Ammon's horn (tissue), 1 donor: ENCODE measurements around the gene SERPINH1.

Source experiments
- DNase-seq: peaks from one replicate; pipeline ENCODE4 v3.0.0-alpha.2; 2016; ENCODE audit warnings: low spot score

Gene SERPINH1

DNA sequence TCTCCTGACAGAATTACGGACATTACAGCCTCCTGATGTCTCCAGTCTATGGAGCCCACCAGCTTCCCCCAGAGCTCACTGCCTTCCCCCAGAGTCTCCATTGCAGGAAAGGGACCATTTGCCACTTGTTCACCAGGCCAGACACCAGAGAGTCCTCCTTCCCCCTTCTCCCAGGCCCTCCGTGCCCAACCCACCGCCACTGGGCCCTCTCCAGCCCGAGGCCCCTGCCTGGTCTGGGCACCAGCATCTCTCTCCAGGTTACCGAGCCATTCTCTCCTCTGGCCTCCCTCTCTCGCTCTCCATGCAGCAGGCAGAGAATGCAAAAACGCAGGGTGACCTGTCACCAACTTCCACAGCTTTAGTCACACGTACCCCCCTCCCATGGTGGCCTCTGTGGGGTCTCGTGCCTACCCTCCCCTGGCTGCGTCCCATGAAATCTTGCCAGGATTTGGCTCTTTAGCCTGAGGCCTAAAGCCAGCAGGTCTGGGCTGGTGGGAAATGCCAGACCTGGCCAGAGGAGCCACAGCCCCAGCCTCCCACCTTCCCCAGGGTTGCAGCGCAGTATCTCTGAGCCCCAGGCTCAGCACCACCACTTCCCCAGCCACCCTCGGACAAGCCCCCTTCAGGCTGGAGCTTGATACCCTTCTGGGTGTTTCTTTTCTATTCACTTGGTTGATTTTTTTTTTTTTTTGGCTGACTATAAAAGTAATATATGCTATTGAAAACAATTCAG is 6.8 kb upstream of the SERPINH1 start:
- DNase-seq = no peak

DNA sequence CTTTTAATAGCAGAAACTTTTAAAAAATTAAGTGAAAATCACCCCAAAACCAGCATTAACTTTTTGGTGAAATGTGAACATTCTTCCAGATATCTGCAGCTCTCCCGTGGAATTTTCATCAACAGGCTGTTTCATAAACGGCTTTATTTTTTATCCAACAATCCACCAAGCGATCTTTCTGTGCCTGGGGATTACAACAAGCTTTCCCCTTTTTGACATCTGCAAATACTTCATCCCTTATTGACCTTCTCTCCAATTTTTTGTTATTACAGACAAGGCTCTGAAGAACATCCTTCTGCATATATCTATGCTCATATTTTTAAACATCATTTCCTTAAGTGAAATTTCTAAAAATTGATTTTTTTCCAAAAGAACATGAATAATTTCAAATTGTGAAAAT is 5.8 kb upstream of the SERPINH1 start:
- no peak for DNase-seq

DNA sequence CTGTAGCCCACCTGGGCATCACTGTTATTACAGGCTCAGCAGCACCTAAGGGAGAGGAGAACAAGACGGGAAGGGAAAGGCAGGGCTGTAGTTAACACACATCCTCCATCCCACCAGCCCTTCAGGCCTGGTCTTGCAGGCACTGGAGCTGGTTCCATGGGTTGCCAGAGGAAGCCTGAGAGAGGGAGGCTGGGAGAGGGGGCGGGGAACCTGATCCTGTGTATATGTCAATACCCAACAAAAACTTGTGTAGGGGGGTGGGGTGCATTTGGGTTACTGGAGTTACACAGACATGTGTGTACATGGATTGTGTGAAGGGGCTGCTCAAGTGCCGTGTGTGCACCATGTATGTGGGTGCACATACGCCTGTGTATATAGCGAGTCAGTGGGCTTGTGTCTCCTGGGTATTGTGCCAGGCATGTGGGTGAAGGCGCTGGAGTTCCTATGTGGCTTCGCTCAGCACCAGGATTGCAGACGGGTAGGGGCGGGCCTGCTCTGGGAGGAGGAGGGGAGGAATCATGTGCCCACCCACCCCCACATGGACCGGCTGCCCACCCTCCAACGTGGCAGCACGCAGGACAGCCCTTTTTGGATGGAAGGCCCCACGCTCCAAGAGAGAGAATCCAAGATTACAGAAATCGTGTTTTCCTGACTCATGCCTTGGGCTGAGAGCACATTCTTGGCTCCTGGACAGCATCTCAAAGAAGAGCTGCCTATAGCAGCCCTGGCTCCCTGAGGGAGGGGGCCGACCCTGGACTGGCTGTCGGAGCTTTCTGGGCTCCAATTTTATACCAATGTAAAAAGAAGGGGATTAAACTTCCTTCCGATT is 4.2 kb upstream of the SERPINH1 start:
- no peak for DNase-seq

DNA sequence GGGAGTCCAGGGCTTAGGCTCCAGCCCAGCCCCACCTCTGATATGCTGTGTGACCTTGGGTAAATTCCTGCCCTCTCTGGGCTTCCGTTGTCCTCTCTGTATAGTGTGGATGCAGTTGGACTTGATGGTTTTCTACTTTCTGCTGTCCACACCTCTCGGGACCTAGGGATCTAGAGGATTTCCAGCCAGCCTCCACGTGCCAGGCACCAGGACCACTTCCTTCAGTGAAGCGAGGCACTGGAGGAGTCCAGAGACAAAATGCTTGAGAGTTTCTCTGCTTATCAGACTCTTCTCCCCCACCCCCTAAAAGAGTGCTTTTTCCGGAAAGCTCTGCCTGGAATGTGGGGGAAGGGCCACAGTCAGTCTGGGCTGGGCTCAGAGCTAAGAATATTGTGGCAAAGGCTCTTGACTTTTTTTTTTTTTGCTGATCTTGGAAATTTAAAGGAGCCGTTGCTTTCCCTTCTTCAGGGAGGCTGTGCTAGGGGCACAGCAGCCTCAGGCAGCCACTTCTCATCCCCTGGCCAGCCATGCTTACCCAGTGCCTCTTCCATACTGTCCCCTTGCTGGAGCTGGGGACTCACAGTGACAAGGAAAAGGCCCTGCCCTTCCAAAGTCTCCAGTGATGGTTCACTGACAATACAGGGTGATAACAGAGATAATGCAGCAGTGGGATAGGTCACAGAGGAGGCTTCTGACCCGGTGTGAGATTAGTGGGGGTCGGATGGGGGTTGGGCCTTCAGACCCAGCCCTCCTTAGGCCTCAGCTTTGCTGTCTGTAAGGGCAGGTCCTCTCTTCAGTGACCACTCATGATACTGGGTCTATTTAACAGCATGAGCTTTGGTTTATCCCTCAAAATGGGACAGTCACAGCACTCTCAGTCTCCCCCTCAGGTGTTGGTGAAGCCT is 2.9 kb upstream of the SERPINH1 start:
- no peak for DNase-seq

DNA sequence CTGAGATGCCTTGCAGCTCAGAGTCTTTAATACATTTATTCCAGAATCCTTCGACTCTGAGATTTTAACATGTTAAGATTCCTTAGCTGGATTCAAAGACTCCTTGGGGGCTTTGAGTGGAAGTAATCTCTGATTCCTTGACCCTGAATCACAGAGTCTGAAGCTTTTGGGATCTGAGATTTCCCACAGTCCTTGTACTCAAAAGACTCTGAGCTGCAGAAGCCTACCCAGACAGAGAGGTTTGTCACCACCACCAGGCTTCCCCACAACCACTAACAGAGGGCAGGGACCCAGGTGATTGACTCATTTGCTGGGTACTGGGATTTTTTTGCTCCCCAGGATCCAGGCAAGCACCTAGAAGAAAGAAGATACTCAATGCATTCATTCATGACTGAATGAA is 1.4 kb upstream of the SERPINH1 start:
- no peak for DNase-seq

- no peak for DNase-seq
Measured at GRCh38 chr11:75561426-75562047, 516 bp upstream of the SERPINH1 start.

GRCh38 chr11:75562836-75563484 is 907 bp downstream of the SERPINH1 start:
- DNase-seq = no peak

GRCh38 chr11:75563501-75563977 is 1.5 kb downstream of the SERPINH1 start:
- DNase-seq = no peak

DNA sequence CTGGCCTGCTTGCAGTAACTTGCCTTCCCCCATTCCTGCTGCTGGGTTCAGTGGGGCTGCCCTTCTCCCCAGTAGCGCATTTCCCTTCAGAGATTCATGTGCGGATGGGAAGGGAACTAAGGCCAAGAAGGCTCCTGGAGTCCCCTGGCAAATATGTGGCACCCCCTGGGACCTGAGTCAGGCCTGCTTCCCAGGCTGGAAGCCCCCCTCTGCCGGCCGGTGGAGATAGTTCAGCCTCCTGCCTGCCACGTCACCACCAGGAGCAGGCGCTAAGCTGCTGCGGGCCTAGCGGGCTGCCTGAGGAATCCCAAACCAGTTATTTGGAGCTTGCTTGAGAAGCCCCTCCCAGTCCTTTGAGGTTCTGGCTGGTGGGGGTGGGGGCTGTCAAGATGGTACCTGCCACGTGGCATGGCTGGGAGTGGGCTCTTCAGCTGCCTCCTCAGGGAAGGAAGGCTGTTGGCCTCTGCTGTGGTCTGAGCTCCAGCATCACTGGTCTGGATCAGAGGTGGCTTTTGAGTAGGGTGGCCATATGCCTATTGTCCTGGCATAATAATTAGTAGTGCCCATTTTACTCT is 2.0 kb downstream of the SERPINH1 start:
- no peak for DNase-seq

DNA sequence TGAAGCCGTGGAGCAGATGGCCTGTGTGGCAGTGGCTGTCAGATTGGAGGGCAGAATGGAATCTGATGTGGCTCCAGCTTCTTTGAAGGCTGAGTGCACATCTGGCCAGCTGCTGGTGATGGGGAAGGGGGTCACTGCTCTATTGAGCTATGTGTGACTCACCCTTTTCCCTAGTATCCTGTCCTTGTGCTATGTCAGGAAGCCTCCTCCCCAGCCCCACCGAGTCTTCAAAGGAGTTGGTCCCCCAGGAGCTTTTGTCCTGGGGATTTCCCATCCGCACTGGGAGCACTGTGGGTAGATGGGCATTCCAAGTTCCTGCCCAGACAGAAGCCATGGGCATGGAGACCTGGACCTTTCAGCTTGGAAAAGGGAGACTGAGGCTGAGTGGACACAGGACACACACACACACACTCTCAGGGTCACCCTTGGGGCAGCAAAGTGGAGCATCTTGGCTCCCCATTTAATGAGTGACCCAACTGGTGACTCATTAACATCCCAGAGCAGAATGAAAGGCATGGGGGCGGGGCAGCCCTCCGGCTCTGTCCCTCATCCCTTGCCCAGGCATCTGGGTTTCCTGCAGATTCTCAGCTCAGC is 3.3 kb downstream of the SERPINH1 start:
- DNase-seq = no peak

DNA sequence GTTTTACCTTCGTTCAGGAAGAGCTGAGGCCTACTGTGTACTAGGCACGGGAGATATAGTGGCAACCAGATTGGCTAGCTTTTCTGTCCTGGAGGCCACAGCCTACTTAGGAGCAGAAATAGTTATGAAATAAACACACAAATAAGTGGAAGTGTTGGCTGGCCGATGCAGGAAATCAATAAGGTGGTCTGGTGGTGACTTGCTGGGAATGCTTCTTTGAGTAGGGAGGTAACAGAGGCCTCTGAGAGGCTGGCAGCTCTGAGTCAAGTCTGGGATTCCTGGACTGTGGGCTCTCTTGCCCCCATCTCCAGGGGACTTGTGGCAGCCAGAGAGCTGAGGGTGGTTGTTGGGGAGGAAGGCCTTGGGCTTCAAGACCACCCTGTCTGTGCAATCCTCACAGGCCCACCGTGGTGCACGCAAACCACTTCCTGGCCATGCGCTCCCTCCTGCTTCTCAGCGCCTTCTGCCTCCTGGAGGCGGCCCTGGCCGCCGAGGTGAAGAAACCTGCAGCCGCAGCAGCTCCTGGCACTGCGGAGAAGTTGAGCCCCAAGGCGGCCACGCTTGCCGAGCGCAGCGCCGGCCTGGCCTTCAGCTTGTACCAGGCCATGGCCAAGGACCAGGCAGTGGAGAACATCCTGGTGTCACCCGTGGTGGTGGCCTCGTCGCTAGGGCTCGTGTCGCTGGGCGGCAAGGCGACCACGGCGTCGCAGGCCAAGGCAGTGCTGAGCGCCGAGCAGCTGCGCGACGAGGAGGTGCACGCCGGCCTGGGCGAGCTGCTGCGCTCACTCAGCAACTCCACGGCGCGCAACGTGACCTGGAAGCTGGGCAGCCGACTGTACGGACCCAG is 4.1 kb downstream of the SERPINH1 start:
- DNase-seq = no peak

- DNase-seq = no peak
Measured at GRCh38 chr11:75566763-75567279, 4.8 kb downstream of the SERPINH1 start.

DNA sequence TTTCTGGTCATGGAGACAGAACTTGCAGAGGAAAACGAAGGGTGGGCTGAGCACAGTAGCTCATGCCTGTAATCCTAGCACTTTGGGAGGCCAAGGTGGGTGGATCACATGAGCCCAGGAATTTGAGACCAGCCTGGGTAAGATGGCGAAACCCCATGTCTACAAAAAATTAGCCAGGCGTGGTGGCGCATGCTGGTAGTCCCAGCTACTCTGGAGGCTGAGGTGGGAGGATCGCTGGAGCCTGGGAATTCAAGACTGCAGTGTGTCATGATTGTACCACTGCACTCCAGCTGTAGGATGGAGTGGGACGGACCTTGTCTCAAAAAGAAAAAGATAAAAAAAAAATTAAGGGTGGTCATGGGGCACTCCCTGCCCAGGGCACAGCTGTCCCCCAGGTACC is 5.9 kb downstream of the SERPINH1 start:
- DNase-seq = no peak

GRCh38 chr11:75568616-75569219 is 6.7 kb downstream of the SERPINH1 start:
- DNase-seq = no peak

GRCh38 chr11:75570559-75571139 is 8.6 kb downstream of the SERPINH1 start:
- no peak for DNase-seq

DNA sequence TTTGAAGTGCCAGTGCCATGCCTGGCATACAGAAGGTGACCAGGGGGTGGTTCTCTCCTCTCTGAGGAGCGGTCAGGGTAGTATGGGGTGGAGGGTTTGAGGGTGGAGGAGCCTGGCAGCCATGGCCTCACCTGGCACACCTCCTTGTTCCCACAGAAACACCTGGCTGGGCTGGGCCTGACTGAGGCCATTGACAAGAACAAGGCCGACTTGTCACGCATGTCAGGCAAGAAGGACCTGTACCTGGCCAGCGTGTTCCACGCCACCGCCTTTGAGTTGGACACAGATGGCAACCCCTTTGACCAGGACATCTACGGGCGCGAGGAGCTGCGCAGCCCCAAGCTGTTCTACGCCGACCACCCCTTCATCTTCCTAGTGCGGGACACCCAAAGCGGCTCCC is 9.6 kb downstream of the SERPINH1 start:
- DNase-seq = no peak

GRCh38 chr11:75572744-75573143 is 10.7 kb downstream of the SERPINH1 start:
- DNase-seq = no peak
